HG02884 (cell line): ENCODE measurements around the gene NEU4.
"Not testable (repeated sequence)": the region's sequence is repeated elsewhere in the genome, so short reads cannot be mapped to it uniquely, and the experiment has no call there.

ENCODE experiments used
- ATAC-seq: cut with Tn5 transposase; IDR thresholded peaks from one replicate; pipeline ENCODE4 v1.9.1; 2021; ENCODE audit warnings: mild to moderate bottlenecking, moderate library complexity; ENCODE audit not compliant: unreplicated experiment

The NEU4 gene

GRCh38 chr2:241798081-241798630 is 10.8 kb upstream of the NEU4 start:
- ATAC-seq = no peak

GRCh38 chr2:241798631-241799521 is 10.1 kb upstream of the NEU4 start:
- no peak for ATAC-seq

GRCh38 chr2:241799522-241800197 is 9.3 kb upstream of the NEU4 start:
- ATAC-seq = no peak

GRCh38 chr2:241800198-241800903 is 8.6 kb upstream of the NEU4 start:
- ATAC-seq = not testable (repeated sequence)

- no peak for ATAC-seq
Measured at GRCh38 chr2:241801611-241802420, 7.2 kb upstream of the NEU4 start.

GRCh38 chr2:241802421-241803318 is 6.3 kb upstream of the NEU4 start:
- no peak for ATAC-seq

GRCh38 chr2:241803387-241804325 is 5.3 kb upstream of the NEU4 start:
- ATAC-seq = no peak

- ATAC-seq = no peak
Measured at GRCh38 chr2:241804326-241805229, 4.4 kb upstream of the NEU4 start.

GRCh38 chr2:241806217-241806616 is 2.8 kb upstream of the NEU4 start:
- ATAC-seq = not testable (repeated sequence)

- ATAC-seq = no peak
Measured at GRCh38 chr2:241808051-241808720, 807 bp upstream of the NEU4 start.

GRCh38 chr2:241809383-241810306 is 652 bp downstream of the NEU4 start:
- no peak for ATAC-seq

GRCh38 chr2:241810307-241811200 is 1.6 kb downstream of the NEU4 start:
- ATAC-seq = no peak

- no peak for ATAC-seq
Measured at GRCh38 chr2:241811201-241811951, 2.4 kb downstream of the NEU4 start.
